Left ventricle myocardium inferior (tissue), 1 donor: ENCODE measurements around the gene TMEM175. TPM values are rescaled to one million over a fixed set of nuclear protein-coding genes. Genes with fewer than 3 reads are reported as not detected.

Source experiments
- DNase-seq: peaks from one replicate; pipeline ENCODE4 v3.0.0-alpha.2; 2020
- H3K27ac ChIP-seq: fragments of 200-600 bp; replicated peaks from 2 replicates; pipeline ENCODE4 v1.8.0; 2021
- H3K27me3 ChIP-seq: fragments of 200-600 bp; 2 replicates; pipeline ENCODE4 v1.8.0; 2021; ENCODE audit warnings: low read depth
- H3K36me3 ChIP-seq: fragments of 200-600 bp; 2 replicates; pipeline ENCODE4 v1.8.0; 2021
- H3K4me1 ChIP-seq: fragments of 200-600 bp; 2 replicates; pipeline ENCODE4 v1.8.0; 2021
- H3K4me3 ChIP-seq: fragments of 200-600 bp; 2 replicates; pipeline ENCODE4 v1.8.0; 2021; ENCODE audit warnings: mild to moderate bottlenecking, moderate library complexity
- H3K9me3 ChIP-seq: fragments of 200-600 bp; replicated peaks from 2 replicates; pipeline ENCODE4 v1.8.0; 2021
- CTCF ChIP-seq: fragments of 200-600 bp; IDR thresholded peaks from 2 replicates; pipeline ENCODE4 v1.8.0; 2021; ENCODE audit warnings: antibody characterized with exemption, mild to moderate bottlenecking, borderline replicate concordance
- intact Hi-C: fragments of 100-400 bp; cut with micrococcal nuclease; formaldehyde crosslinking; loops from one replicate; pipeline ENCODE4 v1.11.0; 2022
- total RNA-seq: library from RNA; stranded (reverse); fragmentation: NEBNext Ultra II Directional; extraction: Animal tissue kit (Norgen Biotek cat#: 25700); gene quantifications from one replicate; pipeline ENCODE4 v1.2.1, GENCODE V29; 2021
- donor health status: DM: no; HTN: yes; CAD: no; lungs with severe emphysema.

TMEM175 gene
- total RNA-seq, 1 donor from 2014 or later, result 20.3 TPM

- Histone ChIP-seq H3K9me3 (no peaks in the 10 kb centered on the region), H3K4me3 (no peak overlapping the region), H3K27me3 (no peaks in the 10 kb centered on the region), H3K27ac (no peak overlapping the region), H3K36me3 (peaks cover 79% of the 10 kb centered on the region), H3K4me1 (no peaks in the 10 kb centered on the region)
- DNase-seq, result no peak
- intact Hi-C loops, result no loop called here
- TF ChIP-seq CTCF, result no peak
Observed at GRCh38 chr4:893995-894705, 38.1 kb upstream of the TMEM175 start.

GRCh38 chr4:895596-895995 lies 36.7 kb upstream of the TMEM175 start:
- no peak for DNase-seq
- intact Hi-C loops, result no loop called here
- Histone ChIP-seq H3K9me3 (no peaks in the 10 kb centered on the region), H3K27me3 (no peaks in the 10 kb centered on the region), H3K27ac (no peak overlapping the region), H3K36me3 (peaks cover 65% of the 10 kb centered on the region), H3K4me1 (no peaks in the 10 kb centered on the region), H3K4me3 (no peak overlapping the region)
- TF ChIP-seq CTCF, result no peak

GRCh38 chr4:896216-896615 lies 36.0 kb upstream of the TMEM175 start:
- peaks cover 61% of the 10 kb centered on the region for H3K36me3 ChIP-seq

GRCh38 chr4:896630-897029 lies 35.6 kb upstream of the TMEM175 start:
- Histone ChIP-seq H3K27ac (no peak overlapping the region), H3K27me3 (no peaks in the 10 kb centered on the region), H3K9me3 (no peaks in the 10 kb centered on the region), H3K4me3 (no peak overlapping the region), H3K4me1 (peaks cover 4% of the 10 kb centered on the region), H3K36me3 (peaks cover 61% of the 10 kb centered on the region)
- intact Hi-C loops, result no loop called here
- no peak for TF ChIP-seq CTCF
- DNase-seq, result no peak

More at GRCh38 chr4:896216-896615, 36.0 kb upstream of the TMEM175 start:
- H3K27me3 ChIP-seq, result no peaks in the 10 kb centered on the region
- H3K9me3 ChIP-seq, result no peaks in the 10 kb centered on the region
- no peak for DNase-seq
- no peak overlapping the region for H3K27ac ChIP-seq
- intact Hi-C loops, result no loop called here
- no peak overlapping the region for H3K4me3 ChIP-seq
- H3K4me1 ChIP-seq, result peaks cover under 1% of the 10 kb centered on the region
- TF ChIP-seq CTCF, result no peak

GRCh38 chr4:898123-898522 lies 34.1 kb upstream of the TMEM175 start:
- intact Hi-C loops, result no loop called here
- H3K27me3 ChIP-seq, result no peaks in the 10 kb centered on the region
- H3K36me3 ChIP-seq, result peaks cover 48% of the 10 kb centered on the region
- H3K4me3 ChIP-seq, result no peak overlapping the region
- no peak for TF ChIP-seq CTCF
- no peaks in the 10 kb centered on the region for H3K9me3 ChIP-seq
- no peak overlapping the region for H3K27ac ChIP-seq
- no peak for DNase-seq
- peaks cover 7% of the 10 kb centered on the region for H3K4me1 ChIP-seq
